HPDE6-E6E7 (cell line): ENCODE data around the gene TMEM248.
"Not testable (repeated sequence)": the region's sequence is repeated elsewhere in the genome, so short reads cannot be mapped to it uniquely, and the experiment has no call there.

Experiments
- DNase-seq: peaks from one replicate; pipeline ENCODE4 v3.0.0; 2011; ENCODE audit warnings: missing footprints; ENCODE audit errors: extremely low spot score

Gene TMEM248

GRCh38 chr7:66950763-66951162, 29.7 kb downstream of the TMEM248 start:
- DNase-seq: no peak

- DNase-seq: peak; percentile 93
These were observed 31.5 kb downstream of the TMEM248 start for GRCh38 chr7:66952343-66953043.

- DNase-seq: no peak
These were observed 32.0 kb downstream of the TMEM248 start for GRCh38 chr7:66953044-66953427.

- DNase-seq: no peak
These were observed 36.7 kb downstream of the TMEM248 start for GRCh38 chr7:66957595-66958290.

- no peak for DNase-seq
These were observed 37.7 kb downstream of the TMEM248 start for GRCh38 chr7:66958538-66959350.

GRCh38 chr7:66960192-66960591, 39.2 kb downstream of the TMEM248 start:
- no peak for DNase-seq

GRCh38 chr7:66961096-66961495, 40.1 kb downstream of the TMEM248 start:
- no peak for DNase-seq

- DNase-seq: no peak
These were observed 43.4 kb downstream of the TMEM248 start for GRCh38 chr7:66964411-66964810.

- DNase-seq: no peak
These were observed 46.0 kb downstream of the TMEM248 start for GRCh38 chr7:66967029-66967428.

- not testable (repeated sequence) for DNase-seq
These were observed 48.0 kb downstream of the TMEM248 start for GRCh38 chr7:66969001-66969400.

GRCh38 chr7:66970310-66970709, 49.3 kb downstream of the TMEM248 start:
- no peak for DNase-seq

- DNase-seq: no peak
These were observed 54.1 kb downstream of the TMEM248 start for GRCh38 chr7:66974986-66975590.

- DNase-seq: not testable (repeated sequence)
These were observed 57.3 kb downstream of the TMEM248 start for GRCh38 chr7:66978312-66978711.

- not testable (repeated sequence) for DNase-seq
These were observed 58.0 kb downstream of the TMEM248 start for GRCh38 chr7:66979013-66979412.

- not testable (repeated sequence) for DNase-seq
These were observed 59.3 kb downstream of the TMEM248 start for GRCh38 chr7:66980336-66980735.

GRCh38 chr7:66989552-66989951, 68.5 kb downstream of the TMEM248 start:
- not testable (repeated sequence) for DNase-seq

- not testable (repeated sequence) for DNase-seq
These were observed 73.0 kb downstream of the TMEM248 start for GRCh38 chr7:66994051-66994450.

GRCh38 chr7:66994691-66995049, 73.6 kb downstream of the TMEM248 start:
- not testable (repeated sequence) for DNase-seq

- peak; percentile 54 for DNase-seq
These were observed 74.2 kb downstream of the TMEM248 start, which contains the start of gene SBDS for GRCh38 chr7:66995050-66995776. SBDS (minus strand) TSS chr7:66995586; CDS start chr7:66995417, 169 bp downstream.

- peak; percentile 73 for DNase-seq
These were observed 75.6 kb downstream of the TMEM248 start, which contains the start of gene TYW1 for GRCh38 chr7:66996444-66997191. TYW1 (plus strand) TSS chr7:66996833; CDS start chr7:66996979, 146 bp downstream.
